ENCODE data around the gene NCKAP1.

NCKAP1 gene

GRCh38 chr2:183038341-183039300 is at the start of gene NCKAP1:
Gene NCKAP1, minus strand, starts transcription at chr2:183038457. Its CDS starts 358 bp downstream, at chr2:183038099.
- DNase-seq (ENCODE audit: low spot score): peak; percentile 79
- ChIA-PET CTCF (interaction anchor here (0.7 to 0.9 kb wide), 2 partner anchors 26 to 103 kb away, joined by 3 to 4 read pairs; no protein-coding TSS in a partner anchor), POLR2A (ENCODE audit: low non-redundant PET) (no interaction called here)
- TF ChIP-seq CTCF (conservative IDR thresholded peaks at IDR 0.05; ENCODE audit: low read depth): peak; percentile 96
- H3K27ac ChIP-seq: peak within 1 kb of the TSS; percentile 96

- no peak for DNase-seq (ENCODE audit: low spot score)
- no peak overlapping the region for H3K27ac ChIP-seq
- ChIA-PET CTCF (no interaction called here), POLR2A (ENCODE audit: low non-redundant PET) (no interaction called here)
- no peak for TF ChIP-seq CTCF (conservative IDR thresholded peaks at IDR 0.05; ENCODE audit: low read depth)
Observed at GRCh38 chr2:183081911-183082310, 43.7 kb upstream of the NCKAP1 start.

- ChIA-PET POLR2A (ENCODE audit: low non-redundant PET) (interaction anchor here (1.3 kb wide), 1 partner anchor 42 kb away, joined by 3 read pairs; no protein-coding TSS in a partner anchor), CTCF (interaction anchor here (0.6 to 0.7 kb wide), 4 partner anchors 128 to 569 kb away, joined by 3 read pairs; no protein-coding TSS in a partner anchor)
- H3K27ac ChIP-seq: no peak overlapping the region
- no peak for TF ChIP-seq CTCF (conservative IDR thresholded peaks at IDR 0.05; ENCODE audit: low read depth)
- DNase-seq (ENCODE audit: low spot score): no peak
Observed at GRCh38 chr2:183079139-183079775, 41.0 kb upstream of the NCKAP1 start.

- ChIA-PET POLR2A (ENCODE audit: low non-redundant PET) (interaction anchor here (1.3 kb wide), 1 partner anchor 41 kb away, joined by 3 read pairs; no protein-coding TSS in a partner anchor), CTCF (interaction anchor here (0.6 to 0.7 kb wide), 3 partner anchors 127 to 166 kb away, joined by 3 to 4 read pairs (median 3); no protein-coding TSS in a partner anchor)
- DNase-seq (ENCODE audit: low spot score): peak; percentile 99
- H3K27ac ChIP-seq: peak within 1 kb of the TSS; percentile 59
- TF ChIP-seq CTCF (conservative IDR thresholded peaks at IDR 0.05; ENCODE audit: low read depth): no peak
Observed at GRCh38 chr2:183078464-183079138, 40.3 kb upstream of the NCKAP1 start, which contains the start of gene DUSP19. Gene DUSP19, plus strand, starts transcription at chr2:183078747. Its CDS starts 187 bp downstream, at chr2:183078934.

- POLR2A ChIA-PET (ENCODE audit: low non-redundant PET): no interaction called here
Observed at GRCh38 chr2:183078163-183078463, 39.9 kb upstream of the NCKAP1 start.

More at GRCh38 chr2:183078163-183078463, 39.9 kb upstream of the NCKAP1 start:
- DNase-seq (ENCODE audit: low spot score): no peak
- no peak for TF ChIP-seq CTCF (conservative IDR thresholded peaks at IDR 0.05; ENCODE audit: low read depth)
- peak overlapping the region; percentile 59 for H3K27ac ChIP-seq
- CTCF ChIA-PET: interaction anchor here (0.6 kb wide), 1 partner anchor 132 kb away, joined by 4 read pairs; no protein-coding TSS in a partner anchor

Measured in RWPE1 (cell line).